Keratinocyte (primary cell): Measurements from ENCODE around the gene AOPEP.

Source experiments
- CTCF ChIP-seq, 3 experiments: IDR thresholded peaks in 1 of 3; conservative IDR thresholded peaks in 1 of 3; optimal IDR thresholded peaks in 1 of 3; 2 replicates in 2 of 3; 3 replicates in 1 of 3; pipeline versions ENCODE3 to v1.5.1; 2011; ENCODE audit warnings: low read length in 3 of 3, mild to moderate bottlenecking in 3 of 3, moderate library complexity in 2 of 3, control low read depth in 1 of 3, inconsistent platforms in 1 of 3; ENCODE audit not compliant: insufficient read depth in 2 of 3; ENCODE audit errors: extremely low read depth in 1 of 3
- EZH2 ChIP-seq: IDR thresholded peaks from one replicate; pipeline ENCODE4 v1.6.1; 2012; ENCODE audit warnings: inconsistent platforms, mild to moderate bottlenecking, low read length, moderate library complexity

- no peak for TF ChIP-seq EZH2
- TF ChIP-seq CTCF (optimal IDR thresholded peaks at IDR 0.05 in 1 of 3, IDR thresholded peaks at IDR 0.05 in 1 of 3, conservative IDR thresholded peaks at IDR 0.05 in 1 of 3; ENCODE audit: extremely low read depth in 1 of 3, insufficient read depth in 2 of 3, low read length in 3 of 3), result no peak
Observed at GRCh38 chr9:95099321-95100070, 373.0 kb downstream of the AOPEP start.
